ENCODE results near the gene ZNF469. TPM values are rescaled to one million over a fixed set of nuclear protein-coding genes. Genes with fewer than 3 reads are reported as not detected.

ZNF469 gene
- total RNA-seq, 4 donors from 2014 or later: 0.96 to 4.8 (median 2.1) TPM

GRCh38 chr16:88349153-88349902 is 33.4 kb upstream of the ZNF469 start:
- H3K4me3 ChIP-seq: no peak overlapping the region
- H3K4me1 ChIP-seq: no peaks in the 10 kb centered on the region
- no peak for TF ChIP-seq CTCF (IDR thresholded peaks at IDR 0.05)
- H3K27me3 ChIP-seq: peaks cover 4% of the 10 kb centered on the region
- no peak for ATAC-seq
- H3K36me3 ChIP-seq: no peaks in the 10 kb centered on the region
- 74% methylated on average over 9 of the region's 12 CpGs; no CpG with 5 or more reads in 1 of the 2 donors for WGBS, 2 donors (ENCODE audit: low coverage in 1 of 2)
- H3K27ac ChIP-seq: no peak overlapping the region
- H3K9me3 ChIP-seq: no peaks in the 10 kb centered on the region

- no peaks in the 10 kb centered on the region for H3K36me3 ChIP-seq
- no peak for ATAC-seq
- no peaks in the 10 kb centered on the region for H3K9me3 ChIP-seq
- WGBS, 2 donors (ENCODE audit: low coverage in 1 of 2): 67 to 100% methylated on average over 1 to 9 of the region's 32 CpGs
- peaks cover 4% of the 10 kb centered on the region for H3K27me3 ChIP-seq
- TF ChIP-seq EP300 (IDR thresholded peaks at IDR 0.05): no peak
- TF ChIP-seq CTCF (IDR thresholded peaks at IDR 0.05): no peak
- no peak for TF ChIP-seq POLR2AphosphoS5 (IDR thresholded peaks at IDR 0.05)
- TF ChIP-seq POLR2A (IDR thresholded peaks at IDR 0.05): no peak
- H3K27ac ChIP-seq: no peak overlapping the region
- H3K4me3 ChIP-seq: no peak overlapping the region
- H3K4me1 ChIP-seq: no peaks in the 10 kb centered on the region
Observed at GRCh38 chr16:88349903-88350900, 32.6 kb upstream of the ZNF469 start.

- H3K36me3 ChIP-seq: no peaks in the 10 kb centered on the region
- H3K9me3 ChIP-seq: no peaks in the 10 kb centered on the region
- no peak overlapping the region for H3K27ac ChIP-seq
- ATAC-seq: no peak
- no CpG with 5 or more reads among the region's 15 CpGs for WGBS, 2 donors (ENCODE audit: low coverage in 1 of 2)
- no peaks in the 10 kb centered on the region for H3K4me1 ChIP-seq
- peaks cover 4% of the 10 kb centered on the region for H3K27me3 ChIP-seq
- TF ChIP-seq CTCF (IDR thresholded peaks at IDR 0.05) (no peak), EP300 (IDR thresholded peaks at IDR 0.05) (no peak), POLR2AphosphoS5 (IDR thresholded peaks at IDR 0.05) (no peak), POLR2A (IDR thresholded peaks at IDR 0.05) (no peak)
- no peak overlapping the region for H3K4me3 ChIP-seq
Observed at GRCh38 chr16:88350922-88351321, 31.8 kb upstream of the ZNF469 start.

GRCh38 chr16:88351491-88352101 is 31.2 kb upstream of the ZNF469 start:
- WGBS, 2 donors (ENCODE audit: low coverage in 1 of 2): 100% methylated on average over 1 of the region's 30 CpGs; no CpG with 5 or more reads in 1 of the 2 donors
- TF ChIP-seq POLR2A (IDR thresholded peaks at IDR 0.05) (no peak), POLR2AphosphoS5 (IDR thresholded peaks at IDR 0.05) (no peak), EP300 (IDR thresholded peaks at IDR 0.05) (no peak), CTCF (IDR thresholded peaks at IDR 0.05) (no peak)
- Histone ChIP-seq H3K27me3 (peaks cover 4% of the 10 kb centered on the region), H3K36me3 (no peaks in the 10 kb centered on the region), H3K9me3 (no peaks in the 10 kb centered on the region), H3K27ac (no peak overlapping the region), H3K4me1 (no peaks in the 10 kb centered on the region), H3K4me3 (no peak overlapping the region)
- no peak for ATAC-seq

Measured in gastroesophageal sphincter (tissue), 4 donors.